Kasumi-1 (cell line): ENCODE results near the gene ORM2.

ENCODE experiments used
- DNase-seq, 2 experiments: peaks; one replicate each; lab custom pipeline; 2025; lab: John Stamatoyannopoulos, UW

Gene ORM2

DNA sequence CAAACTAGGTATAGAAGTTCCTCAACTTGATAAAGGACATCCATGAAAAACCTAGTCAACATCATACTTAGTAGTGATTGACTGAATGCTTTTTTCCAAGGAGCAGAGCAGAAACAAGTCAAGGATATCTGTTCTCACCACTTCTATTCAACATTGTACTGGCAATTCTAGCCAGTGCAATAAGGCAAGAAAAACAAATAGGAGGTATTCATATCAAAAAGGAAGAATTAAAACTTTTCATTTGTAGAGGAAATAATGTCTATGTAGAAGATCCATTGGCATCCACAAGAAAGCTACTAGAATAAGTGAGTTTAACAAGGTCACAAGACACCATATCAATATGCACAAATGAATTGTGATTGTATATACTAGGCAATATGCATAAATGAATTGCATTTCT lies 35.0 kb upstream of the ORM2 start:
- DNase-seq, result no peak

DNA sequence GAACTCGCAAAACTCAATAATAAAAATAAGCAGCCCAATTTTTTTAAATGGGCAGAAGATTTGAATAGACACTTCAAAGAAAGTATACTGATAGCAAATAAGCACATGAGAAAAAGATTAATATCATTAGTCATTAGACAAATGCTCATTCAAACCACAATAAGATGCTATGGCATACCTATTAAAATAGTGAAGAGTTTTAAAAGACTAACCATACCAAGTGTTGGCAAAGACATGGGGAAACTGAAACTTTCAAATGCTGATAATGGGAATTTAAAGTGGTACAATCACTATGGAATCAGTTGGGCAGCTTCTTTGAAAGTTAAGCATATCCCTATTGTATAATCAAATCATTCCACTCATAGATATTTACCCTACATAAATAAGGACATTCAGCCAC lies 33.3 kb upstream of the ORM2 start:
- no peak for DNase-seq

DNA sequence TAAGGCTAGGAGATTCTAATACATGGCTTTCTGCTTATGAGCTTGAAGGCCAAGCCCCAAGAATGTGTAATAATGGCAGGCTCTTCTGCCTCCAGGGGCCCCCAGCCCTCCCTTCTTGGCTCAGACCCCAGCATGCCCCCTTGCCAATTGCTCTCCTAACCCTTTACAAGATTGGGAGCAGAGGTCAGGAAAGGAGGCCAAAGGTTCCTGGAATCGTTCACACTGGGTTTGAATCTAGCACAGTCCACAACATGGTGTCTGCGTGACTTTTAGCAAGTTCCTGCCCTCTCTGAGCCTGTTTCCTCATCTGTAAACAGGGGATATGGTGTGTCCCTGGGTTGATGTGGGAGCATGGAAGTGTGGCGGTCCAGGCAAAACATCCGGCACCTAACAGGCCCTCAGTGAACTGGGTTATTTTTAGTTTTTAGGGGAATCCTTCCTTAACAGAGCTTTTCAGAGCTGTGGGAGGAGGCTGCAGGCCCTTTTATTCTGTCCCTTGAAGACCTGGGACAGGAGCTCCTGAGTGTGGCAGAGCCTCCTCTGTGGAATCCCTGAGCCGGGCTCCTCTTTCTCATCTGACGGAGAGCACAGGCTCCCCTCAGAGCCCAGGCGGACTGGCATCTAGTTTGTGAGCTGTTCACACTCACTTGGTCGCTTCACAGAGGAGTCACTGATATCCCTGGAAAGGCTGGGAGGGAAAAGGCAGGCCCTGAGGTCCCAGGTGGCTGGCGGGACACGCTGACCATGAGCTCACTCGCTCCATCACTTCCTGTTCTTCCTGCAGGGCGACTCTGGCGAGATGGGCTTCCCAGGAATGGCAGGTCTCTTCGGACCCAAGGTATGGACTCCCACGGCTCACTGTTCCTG lies 30.1 kb upstream of the ORM2 start:
- DNase-seq, result no peak

DNA sequence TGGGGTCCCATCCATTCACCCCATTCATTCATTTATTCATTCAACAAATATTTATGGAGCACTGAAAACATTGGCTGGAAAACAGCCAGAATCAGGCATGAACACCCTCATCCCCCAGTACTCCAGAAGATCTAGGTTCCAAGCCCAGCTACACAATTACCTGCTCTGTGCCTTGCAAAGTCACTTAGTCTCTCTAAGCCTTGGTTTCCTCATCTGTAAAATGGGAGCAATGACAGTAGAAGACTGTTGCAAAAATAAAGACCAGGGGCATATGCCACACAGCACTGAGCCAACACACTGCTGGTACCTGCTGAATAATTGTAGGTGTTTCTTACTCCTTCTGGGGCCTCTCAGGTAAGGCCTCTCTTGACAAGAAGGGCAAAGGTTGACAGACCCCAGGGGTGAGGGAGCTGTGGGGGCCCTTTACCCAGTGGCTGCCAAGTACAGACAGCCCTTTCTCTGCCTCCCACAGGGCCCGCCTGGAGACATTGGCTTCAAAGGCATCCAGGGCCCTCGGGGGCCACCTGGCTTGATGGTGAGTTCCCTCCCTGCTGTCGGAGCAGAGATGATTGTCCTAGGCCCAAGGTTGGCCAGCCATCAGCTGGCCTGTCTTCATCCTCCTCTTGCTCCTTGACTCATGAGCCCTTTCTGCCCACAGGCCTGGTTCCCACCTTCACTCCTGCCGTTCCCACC lies 29.4 kb upstream of the ORM2 start:
- DNase-seq, result no peak

DNA sequence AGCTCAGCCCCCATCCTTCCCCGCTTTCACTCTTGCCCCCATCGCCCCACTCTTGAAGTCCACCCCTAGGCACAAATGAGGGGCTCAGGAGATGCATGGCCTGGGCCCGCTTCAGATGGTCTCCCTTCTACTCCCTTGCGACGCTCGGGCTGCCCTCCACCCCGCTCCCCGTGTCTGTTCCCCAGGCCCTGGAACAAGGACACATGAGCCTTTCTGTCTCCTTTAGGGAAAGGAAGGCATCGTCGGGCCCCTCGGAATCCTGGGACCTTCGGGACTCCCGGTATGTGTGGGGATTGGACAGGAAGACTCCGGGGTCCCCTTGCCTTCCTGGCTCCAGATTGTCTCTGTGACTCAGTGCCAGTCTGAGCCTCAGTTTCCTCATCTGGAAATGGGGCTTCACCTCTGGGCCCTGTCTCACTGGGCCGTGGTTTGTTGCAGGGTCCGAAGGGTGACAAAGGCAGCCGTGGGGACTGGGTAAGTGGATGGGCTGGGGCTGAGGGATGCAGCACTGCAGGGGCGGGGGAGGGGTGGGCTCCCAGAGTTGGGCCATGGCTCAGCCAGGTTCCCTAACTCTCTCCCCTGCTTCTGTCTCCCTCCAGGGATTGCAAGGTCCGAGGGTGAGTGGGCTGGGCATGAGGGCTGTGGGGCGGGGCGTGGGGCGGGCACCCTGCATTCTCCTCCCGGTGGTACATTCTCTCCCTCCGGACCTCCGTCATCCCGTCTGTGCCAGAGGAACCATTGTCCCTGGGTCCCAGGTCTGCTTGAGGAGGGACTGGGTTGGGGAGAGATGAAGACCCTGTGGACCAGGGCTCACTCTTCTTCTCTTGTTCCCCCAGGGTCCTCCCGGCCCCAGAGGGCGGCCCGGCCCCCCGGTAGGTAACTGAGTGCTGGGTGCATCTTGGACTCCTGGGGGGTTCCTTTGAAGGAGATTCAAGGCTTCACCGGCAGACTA lies 28.5 kb upstream of the ORM2 start:
- no peak for DNase-seq

DNA sequence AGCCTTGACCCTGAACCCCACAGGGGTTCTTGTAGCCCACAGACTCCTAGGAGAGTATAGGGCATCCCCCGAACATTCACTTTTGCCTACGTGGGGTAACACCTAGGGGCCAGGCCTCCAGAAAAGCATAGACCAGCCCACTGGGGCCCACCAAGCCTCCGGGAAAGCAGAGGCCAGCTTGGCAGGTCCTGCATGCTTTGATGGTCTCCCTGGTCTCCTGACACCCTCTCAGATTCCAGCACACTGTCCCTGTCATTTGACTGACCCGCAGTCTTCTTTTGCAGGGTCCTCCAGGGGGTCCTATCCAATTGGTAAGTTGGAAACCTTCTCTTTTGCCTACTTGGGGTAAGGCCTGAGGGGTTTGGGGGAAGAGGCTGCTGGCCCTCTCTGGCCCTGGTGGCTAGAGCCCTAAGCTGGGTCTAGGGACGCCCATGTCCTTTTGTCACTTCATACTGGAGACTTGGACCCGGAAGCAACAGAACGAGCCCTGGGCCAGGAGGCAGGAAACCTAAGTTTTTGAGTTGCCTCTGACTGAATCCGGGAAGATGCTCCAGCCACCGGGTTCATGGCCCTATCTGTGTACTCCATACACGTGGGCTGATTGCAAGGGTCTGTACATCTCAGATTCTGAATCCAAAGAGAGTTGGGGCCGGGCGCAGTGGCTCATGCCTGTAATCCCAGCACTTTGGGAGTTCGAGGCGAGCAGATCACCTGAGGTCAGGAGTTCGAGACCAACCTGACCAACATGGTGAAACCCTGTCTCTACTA lies 27.7 kb upstream of the ORM2 start:
- no peak for DNase-seq

DNA sequence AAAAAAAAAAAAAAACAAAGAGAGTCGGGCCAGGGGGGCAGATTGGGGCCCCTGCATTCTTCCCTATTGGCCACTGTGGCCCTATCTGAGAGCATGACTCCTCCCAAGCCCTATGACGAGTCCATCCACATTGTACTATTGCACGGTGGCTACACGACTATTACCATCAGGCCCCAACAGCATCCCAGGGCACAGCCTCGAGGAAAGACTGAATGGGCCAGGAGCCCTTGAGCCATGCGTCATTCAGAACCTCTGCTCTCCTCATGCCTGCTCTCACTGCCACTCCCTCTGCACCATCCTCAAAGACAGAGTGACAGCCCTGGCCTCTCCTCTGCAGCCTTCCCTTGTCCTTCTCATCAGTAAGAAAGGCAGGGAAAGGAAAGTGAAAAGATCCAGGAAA lies 26.9 kb upstream of the ORM2 start:
- no peak for DNase-seq

DNA sequence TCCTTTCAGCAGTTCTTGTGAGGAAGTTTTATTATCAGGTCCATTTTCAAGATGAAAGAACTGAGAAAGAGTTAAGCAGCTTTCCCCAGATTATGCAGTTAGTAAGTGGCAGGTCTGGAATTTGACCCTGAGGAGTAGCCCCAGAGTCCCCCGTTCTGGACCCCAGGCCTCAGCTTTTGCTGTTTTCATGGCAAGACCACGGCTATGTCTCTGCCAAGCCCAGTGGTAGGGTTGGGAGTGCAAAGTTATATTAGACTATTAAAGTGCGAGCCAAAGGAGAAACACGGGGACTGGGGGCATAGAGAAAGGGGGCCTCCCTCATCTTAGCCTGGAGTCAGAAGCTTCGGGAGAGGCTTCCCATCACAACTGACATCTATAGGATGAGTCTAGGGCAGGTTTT lies 26.1 kb upstream of the ORM2 start:
- DNase-seq, result no peak

DNA sequence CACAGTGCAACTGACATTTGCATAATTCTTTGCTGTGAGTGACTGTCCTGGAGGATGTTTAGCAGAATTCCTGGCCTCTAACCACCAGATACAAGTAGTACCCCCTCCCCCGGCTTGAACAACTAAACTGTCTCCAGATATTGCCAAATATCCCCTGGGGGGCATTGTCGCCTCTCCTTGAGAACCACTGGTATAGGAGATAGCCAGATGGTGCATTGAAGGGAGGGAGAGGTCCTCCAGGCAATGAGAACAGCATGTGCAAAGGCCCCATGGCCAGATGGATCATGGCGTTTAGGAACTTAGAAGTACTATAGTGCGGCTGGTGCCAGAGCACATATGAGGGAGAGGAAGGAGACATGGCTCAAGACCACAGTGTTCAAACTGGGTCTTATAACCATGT lies 25.7 kb upstream of the ORM2 start:
- no peak for DNase-seq

DNA sequence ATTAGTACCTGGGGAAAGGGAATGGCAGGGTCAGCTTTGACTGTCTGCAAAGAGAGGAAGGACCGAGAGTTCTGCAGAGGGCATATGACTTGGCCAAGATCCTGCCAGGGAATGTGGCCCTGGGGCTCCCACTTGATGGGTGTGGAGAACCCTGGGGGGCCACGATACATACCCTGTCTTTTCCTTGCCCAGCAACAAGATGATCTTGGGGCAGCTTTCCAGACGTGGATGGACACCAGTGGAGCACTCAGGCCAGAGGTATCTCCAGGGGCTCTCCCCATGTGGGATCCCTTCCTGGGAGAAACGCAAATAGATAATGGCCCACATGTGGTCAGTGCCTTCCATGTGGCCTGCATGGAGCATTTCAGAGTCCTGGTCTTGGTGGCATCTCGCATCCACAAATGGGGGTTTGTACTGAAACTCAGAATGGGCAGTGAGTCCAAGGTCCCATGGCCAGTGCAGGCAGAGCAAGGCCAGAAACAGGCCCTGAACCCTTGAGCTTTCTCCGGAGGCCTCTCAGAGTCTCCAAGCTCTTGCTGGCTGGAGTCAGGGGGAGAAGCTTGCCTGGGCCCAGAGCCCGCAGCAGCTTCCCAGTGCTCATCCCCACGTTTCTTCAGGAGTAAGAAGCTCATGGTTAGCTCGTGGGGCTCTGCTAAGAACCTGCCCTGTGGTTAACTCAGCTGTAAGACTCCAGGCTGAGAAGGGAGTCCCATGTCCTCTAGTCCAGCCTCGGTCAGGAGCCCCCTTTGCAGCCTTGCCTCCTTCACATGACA lies 25.1 kb upstream of the ORM2 start:
- no peak for DNase-seq

DNA sequence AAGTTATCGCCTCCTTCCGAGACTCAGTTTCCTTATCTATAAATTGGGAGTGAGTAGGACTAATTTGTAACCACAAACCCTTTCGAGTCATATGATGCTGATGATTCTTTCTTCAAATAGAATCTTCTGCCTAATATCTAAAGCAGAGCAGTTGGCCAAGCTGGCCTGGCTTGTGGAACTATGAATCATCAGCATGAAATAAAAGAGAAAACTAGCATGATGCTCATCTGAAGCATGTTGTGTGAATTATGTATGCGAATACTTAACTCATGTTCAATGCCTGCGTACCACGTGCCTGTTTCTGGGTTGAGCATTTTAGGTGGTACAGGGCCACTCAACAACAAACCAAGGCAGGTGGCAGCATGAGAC lies 21.8 kb upstream of the ORM2 start:
- no peak for DNase-seq

DNA sequence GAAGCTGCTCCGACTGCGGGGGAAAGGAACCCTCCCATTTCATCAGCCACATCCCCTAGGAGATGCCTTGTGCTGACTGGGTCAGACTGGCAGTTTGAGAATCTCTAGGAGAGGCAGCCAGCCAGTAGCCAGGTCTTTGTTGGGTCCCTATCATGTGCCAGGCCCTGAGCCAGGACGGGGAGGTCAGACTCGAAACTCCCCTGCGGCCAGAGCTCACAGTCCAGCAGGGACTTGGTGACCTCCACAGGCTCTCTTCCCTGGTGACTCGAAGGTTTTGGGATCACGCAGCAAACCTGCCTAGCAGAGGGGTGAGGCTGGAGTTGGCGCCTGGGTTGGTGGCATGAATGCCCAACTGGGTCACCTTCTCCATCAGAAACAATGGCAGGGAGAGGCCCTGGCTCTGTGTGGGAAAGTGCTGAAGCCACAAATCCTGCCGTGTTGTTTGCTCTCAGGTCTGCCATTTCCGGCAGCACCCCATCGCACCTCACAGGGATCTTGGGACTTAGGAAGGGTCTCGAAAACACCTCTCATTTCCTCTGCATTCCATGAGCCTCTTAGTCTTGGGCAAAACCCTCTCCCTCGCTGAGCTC lies 21.2 kb upstream of the ORM2 start:
- no peak for DNase-seq

DNA sequence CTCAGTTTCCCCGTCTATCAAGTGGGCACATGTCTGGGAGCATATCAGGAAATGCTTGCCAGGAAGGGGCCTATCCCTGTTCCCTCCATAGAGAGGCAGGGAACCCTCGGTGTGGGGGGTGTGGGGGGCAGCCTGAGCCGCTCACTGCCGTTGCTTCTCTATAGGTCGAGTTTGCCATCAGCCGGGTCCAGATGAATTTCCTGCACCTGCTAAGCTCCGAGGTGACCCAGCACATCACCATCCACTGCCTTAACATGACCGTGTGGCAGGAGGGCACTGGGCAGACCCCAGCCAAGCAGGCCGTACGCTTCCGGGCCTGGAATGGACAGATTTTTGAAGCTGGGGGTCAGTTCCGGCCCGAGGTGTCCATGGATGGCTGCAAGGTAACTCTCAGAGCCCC lies 20.6 kb upstream of the ORM2 start:
- no peak for DNase-seq

DNA sequence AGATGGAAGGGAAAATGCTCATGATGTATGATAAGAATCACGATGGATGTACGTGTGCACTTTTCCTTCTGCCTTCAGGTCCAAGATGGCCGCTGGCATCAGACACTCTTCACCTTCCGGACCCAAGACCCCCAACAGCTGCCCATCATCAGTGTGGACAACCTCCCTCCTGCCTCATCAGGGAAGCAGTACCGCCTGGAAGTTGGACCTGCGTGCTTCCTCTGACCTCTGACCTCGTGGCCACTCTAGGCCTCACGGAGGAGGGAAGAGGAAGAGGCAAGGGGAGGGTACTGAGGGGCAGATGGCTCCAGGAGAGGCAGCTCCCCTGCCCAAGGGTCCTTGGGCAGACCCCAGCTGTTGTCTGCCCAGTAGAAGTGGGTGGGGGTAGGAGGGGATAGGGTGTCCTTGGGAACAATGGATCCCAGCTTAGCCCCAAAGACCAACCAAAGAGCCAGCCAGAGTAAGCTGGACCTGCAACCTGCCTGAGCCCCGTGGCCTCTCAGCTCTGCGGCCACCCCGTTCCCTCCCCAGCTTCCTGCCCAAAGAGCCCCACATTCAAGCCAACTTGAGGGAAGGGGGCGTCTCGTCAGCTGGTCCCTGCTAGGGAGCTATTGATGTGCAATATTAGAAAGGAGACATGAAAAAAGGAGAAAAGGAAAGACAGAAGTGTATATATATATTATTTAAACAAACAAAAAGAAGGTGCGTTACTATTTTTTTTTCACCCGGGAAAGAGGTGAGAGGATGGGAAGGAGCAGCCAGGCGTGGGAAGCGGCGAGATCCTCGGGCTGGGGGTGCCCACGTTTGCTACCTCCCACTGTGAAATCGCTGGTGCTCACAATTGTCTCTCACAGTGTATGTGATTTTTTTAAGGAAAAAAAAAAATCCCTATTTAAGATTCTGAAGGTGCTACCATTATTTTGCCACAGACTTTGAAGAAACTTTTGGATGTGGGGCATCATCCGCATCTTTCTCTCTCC lies 18.9 kb upstream of the ORM2 start:
- DNase-seq, result no peak

DNA sequence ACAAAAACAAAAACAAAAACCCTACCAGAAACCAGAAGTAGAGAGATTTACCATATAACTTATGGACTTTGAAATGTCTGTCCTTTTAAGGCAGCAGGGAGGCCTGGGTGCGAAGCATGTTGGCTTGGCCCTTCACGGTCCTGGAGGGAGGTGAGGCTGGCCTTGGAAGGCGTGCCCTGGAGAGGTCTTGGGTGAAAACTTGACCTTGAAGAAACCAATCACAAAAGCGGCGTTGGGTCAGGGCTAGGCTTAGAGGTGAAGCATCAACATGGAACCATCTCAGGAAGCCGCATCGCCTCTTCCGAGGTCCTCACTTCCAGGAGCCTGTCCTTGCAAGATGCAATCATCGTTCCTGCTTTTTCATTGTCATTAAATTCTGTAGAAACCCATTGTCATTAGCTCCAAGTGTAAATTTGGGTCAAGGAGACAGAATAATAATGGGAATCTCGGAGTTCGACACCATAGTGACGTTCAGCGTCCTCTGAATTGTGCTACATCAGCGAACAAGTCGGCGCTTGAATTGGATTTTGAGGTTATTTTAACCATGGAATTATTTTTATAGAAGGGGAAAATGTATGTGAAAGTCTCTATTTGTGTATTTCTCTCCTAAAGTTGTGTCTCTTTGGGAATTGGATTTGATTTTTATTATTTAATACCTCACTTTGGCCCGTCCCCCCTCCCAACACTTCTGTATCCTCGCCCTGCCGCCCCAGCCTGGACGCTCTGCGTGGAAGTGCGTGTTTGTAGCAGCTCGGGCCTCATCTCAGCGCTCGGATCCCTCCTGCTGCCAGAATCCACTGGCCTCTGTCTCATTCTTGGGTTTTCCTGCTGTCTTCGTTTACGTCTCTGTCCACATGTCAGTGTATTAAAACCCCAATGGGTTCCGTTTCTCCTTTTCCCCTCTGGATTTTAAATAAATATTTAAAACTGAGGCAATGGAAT lies 17.8 kb upstream of the ORM2 start:
- DNase-seq, result no peak

DNA sequence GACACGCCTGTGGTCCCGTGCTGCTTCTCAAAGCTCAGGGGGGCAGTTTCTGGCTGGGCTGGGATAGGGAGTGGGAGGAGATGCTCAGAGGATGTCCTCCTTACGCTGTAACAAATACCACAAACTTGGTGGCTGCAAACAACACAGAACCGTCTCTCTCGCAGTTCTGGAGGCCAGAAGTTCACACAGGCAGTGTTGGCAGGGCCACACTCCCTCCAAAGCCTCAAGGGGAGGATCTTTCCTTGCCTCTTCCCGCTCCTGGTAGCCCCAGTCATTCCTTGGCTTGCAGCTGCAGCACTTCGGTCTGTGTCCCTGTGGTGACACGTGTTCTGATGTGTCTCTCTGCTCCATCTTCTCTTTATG lies 17.2 kb upstream of the ORM2 start:
- DNase-seq, result no peak

DNA sequence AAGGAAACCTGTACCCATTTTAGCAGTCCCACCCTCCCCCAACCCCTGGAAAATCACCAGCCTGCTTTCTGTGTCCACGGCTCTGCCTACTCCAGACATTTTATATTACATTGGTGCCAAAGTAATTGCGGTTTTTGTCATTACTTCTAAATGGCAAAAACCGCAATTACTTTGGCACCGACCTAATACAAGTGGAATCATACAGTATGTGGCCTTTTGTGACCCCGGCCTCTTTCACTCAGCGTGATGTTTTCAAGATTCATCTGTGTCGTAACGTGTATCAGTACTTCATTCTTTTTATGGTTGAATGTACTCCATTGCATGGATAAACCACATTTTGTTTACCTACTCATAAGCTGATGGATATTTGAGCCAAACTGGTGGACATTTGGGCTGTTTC lies 16.5 kb upstream of the ORM2 start:
- no peak for DNase-seq

DNA sequence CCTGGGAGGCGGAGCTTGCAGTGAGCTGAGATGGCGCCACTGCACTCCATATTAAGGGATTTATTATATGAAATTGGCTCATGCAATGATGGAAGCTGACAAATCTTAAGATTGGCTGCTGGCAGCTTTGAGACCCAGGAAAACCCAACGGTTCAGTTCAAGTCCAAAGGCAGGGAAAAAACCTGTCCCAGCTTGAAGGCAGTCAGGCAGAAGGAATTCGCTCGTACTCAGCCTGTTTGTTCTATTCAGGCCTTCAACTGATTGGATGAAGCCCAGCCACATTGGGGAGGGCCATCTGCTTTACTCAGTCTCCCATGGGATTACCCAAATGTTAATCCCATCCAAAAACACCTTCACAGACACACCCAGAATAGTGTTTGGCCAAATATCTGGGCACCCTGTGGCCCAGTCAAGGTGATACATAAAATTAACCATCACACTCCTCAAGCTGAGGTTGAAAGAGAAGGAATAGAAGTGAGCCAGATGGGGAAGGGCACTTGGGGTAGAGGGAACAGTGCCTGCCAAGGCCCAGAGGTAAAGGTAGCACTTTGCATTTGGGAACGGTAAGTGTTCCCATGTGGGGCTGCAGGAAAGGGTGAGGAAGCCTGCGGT lies 15.3 kb upstream of the ORM2 start:
- no peak for DNase-seq
